Fibroblast of lung (primary cell): ENCODE measurements around the gene GABRG3.

Source experiments
- EZH2 ChIP-seq: IDR thresholded peaks from 2 replicates; pipeline ENCODE4 v1.5.1; 2012; ENCODE audit warnings: low read length, control low read depth, mild to moderate bottlenecking; ENCODE audit errors: missing control alignments
- TF ChIP-seq, protein P1 (sequence below), 2 donors: IDR thresholded peaks in 1 of 2; conservative IDR thresholded peaks in 1 of 2; 1 replicate in 1 of 2; 2 replicates in 1 of 2; pipeline ENCODE4 v1.5.1; 2011 to 2012; ENCODE audit warnings: low read length in 2 of 2, control low read depth in 1 of 2, inconsistent platforms in 1 of 2, low read depth in 1 of 2, mild to moderate bottlenecking in 1 of 2

DNA sequence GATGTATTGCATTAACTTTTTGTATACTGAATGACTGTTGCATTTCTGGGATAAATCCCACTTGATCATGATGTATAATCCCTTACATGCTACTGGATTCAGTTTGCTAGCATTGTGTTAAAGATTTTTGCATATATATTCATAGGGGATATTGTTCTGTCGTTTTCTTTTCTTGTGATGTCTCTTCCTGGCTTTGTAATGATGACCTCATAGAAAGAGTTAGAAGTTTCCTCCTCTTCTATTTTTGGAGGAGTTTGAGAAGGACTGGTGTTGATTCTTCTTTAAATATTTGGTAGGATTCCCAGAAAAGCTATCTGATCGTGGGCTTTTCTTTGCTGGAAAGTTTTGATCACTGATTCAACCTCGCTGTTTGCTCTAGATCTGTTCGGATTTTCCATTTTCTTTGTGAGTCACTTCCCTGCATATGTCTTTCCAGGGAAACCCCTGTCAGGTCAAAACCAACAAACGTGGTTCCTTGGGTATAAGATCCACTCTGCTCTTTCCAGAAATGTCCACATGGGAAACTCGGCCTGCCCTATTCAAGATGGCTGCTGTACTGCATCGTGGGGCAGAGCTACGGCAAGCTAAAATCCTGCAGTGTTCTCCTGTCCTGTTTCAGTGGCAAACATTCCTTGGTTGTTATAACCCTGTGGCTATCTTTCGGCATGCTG lies 120.4 kb downstream of the GABRG3 start:
- TF ChIP-seq, protein P1, sequence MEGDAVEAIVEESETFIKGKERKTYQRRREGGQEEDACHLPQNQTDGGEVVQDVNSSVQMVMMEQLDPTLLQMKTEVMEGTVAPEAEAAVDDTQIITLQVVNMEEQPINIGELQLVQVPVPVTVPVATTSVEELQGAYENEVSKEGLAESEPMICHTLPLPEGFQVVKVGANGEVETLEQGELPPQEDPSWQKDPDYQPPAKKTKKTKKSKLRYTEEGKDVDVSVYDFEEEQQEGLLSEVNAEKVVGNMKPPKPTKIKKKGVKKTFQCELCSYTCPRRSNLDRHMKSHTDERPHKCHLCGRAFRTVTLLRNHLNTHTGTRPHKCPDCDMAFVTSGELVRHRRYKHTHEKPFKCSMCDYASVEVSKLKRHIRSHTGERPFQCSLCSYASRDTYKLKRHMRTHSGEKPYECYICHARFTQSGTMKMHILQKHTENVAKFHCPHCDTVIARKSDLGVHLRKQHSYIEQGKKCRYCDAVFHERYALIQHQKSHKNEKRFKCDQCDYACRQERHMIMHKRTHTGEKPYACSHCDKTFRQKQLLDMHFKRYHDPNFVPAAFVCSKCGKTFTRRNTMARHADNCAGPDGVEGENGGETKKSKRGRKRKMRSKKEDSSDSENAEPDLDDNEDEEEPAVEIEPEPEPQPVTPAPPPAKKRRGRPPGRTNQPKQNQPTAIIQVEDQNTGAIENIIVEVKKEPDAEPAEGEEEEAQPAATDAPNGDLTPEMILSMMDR (conservative IDR thresholded peaks at IDR 0.05 in 1 of 2, IDR thresholded peaks at IDR 0.05 in 1 of 2; ENCODE audit: low read depth in 1 of 2, low read length in 2 of 2), result no peak
- no peak for TF ChIP-seq EZH2
